Measurements from ENCODE around the gene CTR9. TPM values are rescaled to one million over a fixed set of nuclear protein-coding genes. Genes with fewer than 3 reads are reported as not detected.

CTR9 gene
- total and polyA plus RNA-seq, 9 of the 15 experiments (the other 6 are each of a cell fraction or from before 2014, with no cell fraction given), result 25.4 to 79.3 (median 47.3) TPM

- TF ChIP-seq SMAD1 (IDR thresholded peaks at IDR 0.05; ENCODE audit: low read depth, low read length, partially characterized antibody) (no peak), KAT2B (IDR thresholded peaks at IDR 0.05; ENCODE audit: low read depth, low read length) (no peak), FOXA1 (IDR thresholded peaks at IDR 0.05; ENCODE audit: borderline replicate concordance) (no peak), ZNF280B (CRISPR knock-in tag; IDR thresholded peaks at IDR 0.05) (no peak), BRF1 (IDR thresholded peaks at IDR 0.05; ENCODE audit: borderline replicate concordance, extremely low read depth, insufficient read length) (no peak), SMARCE1 (IDR thresholded peaks at IDR 0.05) (peak; percentile 61; the same call in 1 of the 2 replicates), RBM17 (IDR thresholded peaks at IDR 0.05; ENCODE audit: borderline replicate concordance, low read depth, low read length) (no peak), TAL1 (IDR thresholded peaks at IDR 0.05) (peak; percentile 61), ZNF140 (CRISPR knock-in tag; IDR thresholded peaks at IDR 0.05) (no peak), FIP1L1 (IDR thresholded peaks at IDR 0.05; ENCODE audit: low read depth, low read length, poor library complexity, severe bottlenecking) (no peak), FOSL1 (tag; conservative IDR thresholded peaks at IDR 0.05) (peak; percentile 64), NR2C2 (CRISPR knock-in tag; IDR thresholded peaks at IDR 0.05) (no peak), NR2C2 (tag; IDR thresholded peaks at IDR 0.05) (no peak), ZZZ3 (IDR thresholded peaks at IDR 0.05) (no peak), STAT6 (CRISPR knock-in tag; IDR thresholded peaks at IDR 0.05) (no peak), SAFB (IDR thresholded peaks at IDR 0.05; ENCODE audit: borderline replicate concordance, low read depth, low read length) (no peak), ZNF12 (CRISPR knock-in tag; IDR thresholded peaks at IDR 0.05) (no peak), ZNF224 (CRISPR knock-in tag; IDR thresholded peaks at IDR 0.05) (no peak), RNF2 (IDR thresholded peaks at IDR 0.05) (no peak), RUNX1 (IDR thresholded peaks at IDR 0.05; ENCODE audit: low read depth) (no peak), FOXM1 (IDR thresholded peaks at IDR 0.05; ENCODE audit: low read depth) (peak; percentile 47; the same call in 1 of the 2 replicates), FOXM1 (CRISPR knock-in tag; IDR thresholded peaks at IDR 0.05; ENCODE audit: low read depth) (no peak)
- TF ChIP-seq, protein P1, sequence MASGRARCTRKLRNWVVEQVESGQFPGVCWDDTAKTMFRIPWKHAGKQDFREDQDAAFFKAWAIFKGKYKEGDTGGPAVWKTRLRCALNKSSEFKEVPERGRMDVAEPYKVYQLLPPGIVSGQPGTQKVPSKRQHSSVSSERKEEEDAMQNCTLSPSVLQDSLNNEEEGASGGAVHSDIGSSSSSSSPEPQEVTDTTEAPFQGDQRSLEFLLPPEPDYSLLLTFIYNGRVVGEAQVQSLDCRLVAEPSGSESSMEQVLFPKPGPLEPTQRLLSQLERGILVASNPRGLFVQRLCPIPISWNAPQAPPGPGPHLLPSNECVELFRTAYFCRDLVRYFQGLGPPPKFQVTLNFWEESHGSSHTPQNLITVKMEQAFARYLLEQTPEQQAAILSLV (tag; IDR thresholded peaks at IDR 0.05), result no peak
- TF ChIP-seq, protein P2, sequence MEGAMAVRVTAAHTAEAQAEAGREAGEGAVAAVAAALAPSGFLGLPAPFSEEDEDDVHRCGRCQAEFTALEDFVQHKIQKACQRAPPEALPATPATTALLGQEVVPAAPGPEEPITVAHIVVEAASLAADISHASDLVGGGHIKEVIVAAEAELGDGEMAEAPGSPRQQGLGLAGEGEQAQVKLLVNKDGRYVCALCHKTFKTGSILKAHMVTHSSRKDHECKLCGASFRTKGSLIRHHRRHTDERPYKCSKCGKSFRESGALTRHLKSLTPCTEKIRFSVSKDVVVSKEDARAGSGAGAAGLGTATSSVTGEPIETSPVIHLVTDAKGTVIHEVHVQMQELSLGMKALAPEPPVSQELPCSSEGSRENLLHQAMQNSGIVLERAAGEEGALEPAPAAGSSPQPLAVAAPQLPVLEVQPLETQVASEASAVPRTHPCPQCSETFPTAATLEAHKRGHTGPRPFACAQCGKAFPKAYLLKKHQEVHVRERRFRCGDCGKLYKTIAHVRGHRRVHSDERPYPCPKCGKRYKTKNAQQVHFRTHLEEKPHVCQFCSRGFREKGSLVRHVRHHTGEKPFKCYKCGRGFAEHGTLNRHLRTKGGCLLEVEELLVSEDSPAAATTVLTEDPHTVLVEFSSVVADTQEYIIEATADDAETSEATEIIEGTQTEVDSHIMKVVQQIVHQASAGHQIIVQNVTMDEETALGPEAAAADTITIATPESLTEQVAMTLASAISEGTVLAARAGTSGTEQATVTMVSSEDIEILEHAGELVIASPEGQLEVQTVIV (CRISPR knock-in tag; IDR thresholded peaks at IDR 0.05; ENCODE audit: borderline replicate concordance), result no peak
Measured at GRCh38 chr11:10716122-10716521, 34.9 kb upstream of the CTR9 start (continued).
